HAP-1 (cell line): ENCODE results near the gene PRKCD.
A peak's percentile ranks its signal among the peaks of the same experiment; 100 is the strongest.

ENCODE experiments used
- DNase-seq, 2 experiments: peaks; one replicate each; pipeline ENCODE4 v3.0.0-alpha.2; 2016 to 2020; ENCODE audit warnings: low spot score in 2 of 2
- H3K27me3 ChIP-seq: fragments of 250-450 bp; sonication (Bioruptor Pico); 2 replicates; pipeline ENCODE4 v1.5.1; 2020; ENCODE audit warnings: low read depth, mild to moderate bottlenecking, moderate library complexity
- H3K36me3 ChIP-seq: fragments of 250-450 bp; sonication (Bioruptor Pico); replicated peaks from 2 replicates; pipeline ENCODE4 v1.5.1; 2020; ENCODE audit warnings: mild to moderate bottlenecking
- H3K4me1 ChIP-seq: fragments of 250-450 bp; sonication (Bioruptor Pico); 2 replicates; pipeline ENCODE4 v1.5.1; 2020; ENCODE audit warnings: mild to moderate bottlenecking
- H3K4me3 ChIP-seq: fragments of 250-450 bp; sonication (Bioruptor Pico); 2 replicates; pipeline ENCODE4 v1.5.1; 2020; ENCODE audit warnings: mild to moderate bottlenecking, moderate library complexity
- H3K9me3 ChIP-seq: fragments of 250-450 bp; sonication (Bioruptor Pico); 2 replicates; pipeline ENCODE4 v1.5.1; 2020; ENCODE audit warnings: mild to moderate bottlenecking, moderate library complexity
- in situ Hi-C: fragments of 300-500 bp; cut with MboI; formaldehyde crosslinking; loops from 3 replicates; pipeline ENCODE4 v1.14.3; 2020; ENCODE audit warnings: low sequenced_read_pairs, inconsistent platforms, mixed read lengths

PRKCD gene

DNA sequence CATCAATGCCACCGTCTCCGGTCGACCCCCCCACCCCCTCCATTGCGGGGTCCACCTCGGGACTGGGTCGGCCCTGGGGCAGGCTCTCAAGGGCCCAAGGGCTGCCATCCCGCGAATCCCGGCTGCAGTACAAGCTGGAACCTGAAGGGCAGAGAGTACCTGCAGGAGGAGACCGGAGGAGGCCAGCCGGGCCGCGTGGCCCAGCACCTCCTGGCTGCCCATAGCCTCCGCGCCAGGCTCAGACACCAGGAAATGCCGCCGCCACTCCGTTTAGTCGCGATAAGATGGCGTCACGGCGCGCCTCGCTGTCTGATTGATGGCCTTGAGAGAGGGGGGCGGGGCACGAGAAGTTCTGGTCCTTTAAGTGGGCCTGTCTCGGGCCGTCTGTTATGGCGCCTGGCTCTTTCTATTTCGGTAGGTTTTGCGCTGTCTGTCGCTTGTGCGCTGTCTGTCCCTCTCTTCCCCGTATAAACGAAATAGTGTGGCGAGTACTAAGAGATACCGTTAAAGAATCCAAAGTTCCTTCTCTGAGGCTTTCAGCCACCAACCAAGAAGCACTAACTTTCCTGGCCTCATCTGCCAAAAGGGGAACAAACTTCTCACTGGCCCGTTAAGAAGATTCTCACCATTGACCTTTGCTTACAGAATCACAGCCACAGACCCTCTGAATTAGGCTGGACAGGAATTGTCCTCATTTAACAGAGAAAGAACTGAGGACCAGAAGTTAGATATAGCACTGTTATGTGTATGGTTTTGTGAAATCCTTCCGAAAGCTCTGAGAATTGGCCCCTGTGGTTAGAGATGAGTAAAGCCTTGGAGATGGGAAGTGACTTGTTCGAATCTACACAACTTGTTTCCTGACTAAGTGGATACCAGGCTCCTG, 30.6 kb upstream of the PRKCD start, which contains the start of gene RFT1:
Gene RFT1 (minus strand): TSS at position 257 of the 883 bp plus-strand sequence. CDS start 35 bp downstream, at position 222.
- H3K4me3 ChIP-seq: peak within 1 kb of the TSS; percentile 96
- no peaks in the 10 kb centered on the region for H3K9me3 ChIP-seq
- H3K27me3 ChIP-seq: no peaks in the 10 kb centered on the region
- in situ Hi-C loops: no loop called here
- H3K36me3 ChIP-seq: peaks cover 6% of the 10 kb centered on the region
- H3K4me1 ChIP-seq: peaks cover 7% of the 10 kb centered on the region; the same call in 1 of the 2 replicates
- DNase-seq: peak; percentile 88 to 98

GRCh38 chr3:53131096-53131495, 29.9 kb upstream of the PRKCD start:
- Histone ChIP-seq H3K36me3 (no peaks in the 10 kb centered on the region; the same call in none of the 2 replicates), H3K4me1 (peaks cover 7% of the 10 kb centered on the region; the same call in 1 of the 2 replicates), H3K27me3 (no peaks in the 10 kb centered on the region), H3K4me3 (peak overlapping the region; percentile 96), H3K9me3 (no peaks in the 10 kb centered on the region)
- in situ Hi-C loops: no loop called here
- no peak for DNase-seq

- no peaks in the 10 kb centered on the region for H3K27me3 ChIP-seq
- DNase-seq: no peak
- H3K36me3 ChIP-seq: no peaks in the 10 kb centered on the region; the same call in 1 of the 2 replicates
- no peak overlapping the region for H3K4me3 ChIP-seq
- H3K9me3 ChIP-seq: no peaks in the 10 kb centered on the region
- in situ Hi-C loops: no loop called here
- peaks cover 7% of the 10 kb centered on the region; the same call in 1 of the 2 replicates for H3K4me1 ChIP-seq
These were observed 28.7 kb upstream of the PRKCD start for GRCh38 chr3:53132347-53132746.

DNA sequence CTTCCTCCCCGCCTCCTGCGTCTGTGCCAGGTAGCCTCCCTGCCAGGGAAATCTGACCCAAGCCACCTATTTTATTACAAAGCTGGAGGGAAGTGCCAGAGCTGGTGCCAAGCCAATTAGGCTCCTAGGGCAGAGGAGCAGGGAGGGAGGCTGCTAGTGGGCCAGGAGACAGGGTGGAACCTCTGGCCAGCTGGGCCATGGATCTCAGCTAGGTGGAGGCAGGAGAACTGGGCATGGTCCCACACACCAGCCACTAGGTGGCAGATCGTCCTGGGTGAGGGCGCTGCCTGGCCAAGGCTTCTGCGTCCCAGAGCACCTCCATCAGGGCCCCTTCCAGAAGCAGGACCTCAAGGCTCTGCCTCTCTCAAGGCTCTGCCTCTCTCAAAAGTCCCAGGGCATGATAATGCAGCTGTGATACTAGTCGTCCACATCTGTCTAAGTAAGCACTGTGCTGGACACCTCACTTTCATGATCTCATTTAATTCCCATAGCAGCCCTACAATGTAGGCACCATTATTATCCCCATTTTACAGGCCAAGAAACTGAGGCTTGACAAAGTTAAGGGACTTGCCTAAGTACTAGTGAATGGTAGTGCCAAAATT, 26.3 kb upstream of the PRKCD start:
- Histone ChIP-seq H3K4me1 (no peaks in the 10 kb centered on the region), H3K36me3 (no peaks in the 10 kb centered on the region; the same call in 1 of the 2 replicates), H3K9me3 (no peaks in the 10 kb centered on the region), H3K4me3 (no peak overlapping the region), H3K27me3 (no peaks in the 10 kb centered on the region)
- in situ Hi-C loops: no loop called here
- DNase-seq: peak; percentile 34 to 76

DNA sequence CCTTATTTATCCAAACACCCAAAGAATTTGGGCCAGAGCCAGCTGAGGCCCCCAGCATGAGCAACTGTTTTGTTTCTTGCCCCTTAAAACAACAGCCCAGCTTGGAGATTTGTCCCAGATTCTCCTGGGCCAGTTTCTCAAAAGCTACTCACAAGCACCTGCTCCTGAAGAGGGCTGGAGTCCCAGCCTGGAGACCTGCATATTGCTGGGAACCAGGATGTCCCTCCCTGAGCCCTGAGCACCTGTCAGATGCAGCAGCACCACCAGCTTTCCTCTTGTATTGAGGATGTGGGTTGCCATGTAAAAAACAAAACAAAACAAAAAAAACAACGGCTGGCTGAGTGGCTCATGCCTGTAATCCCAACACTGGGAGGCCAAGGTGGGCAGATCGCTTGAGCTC, 23.8 kb upstream of the PRKCD start:
- no peaks in the 10 kb centered on the region for H3K27me3 ChIP-seq
- in situ Hi-C loops: no loop called here
- H3K4me1 ChIP-seq: no peaks in the 10 kb centered on the region
- no peak overlapping the region for H3K4me3 ChIP-seq
- no peak for DNase-seq
- H3K9me3 ChIP-seq: no peaks in the 10 kb centered on the region
- H3K36me3 ChIP-seq: no peaks in the 10 kb centered on the region

GRCh38 chr3:53137835-53138446, 23.1 kb upstream of the PRKCD start:
- Histone ChIP-seq H3K4me3 (no peak overlapping the region), H3K27me3 (no peaks in the 10 kb centered on the region), H3K36me3 (no peaks in the 10 kb centered on the region), H3K4me1 (no peaks in the 10 kb centered on the region), H3K9me3 (no peaks in the 10 kb centered on the region)
- in situ Hi-C loops: no loop called here
- DNase-seq: no peak

DNA sequence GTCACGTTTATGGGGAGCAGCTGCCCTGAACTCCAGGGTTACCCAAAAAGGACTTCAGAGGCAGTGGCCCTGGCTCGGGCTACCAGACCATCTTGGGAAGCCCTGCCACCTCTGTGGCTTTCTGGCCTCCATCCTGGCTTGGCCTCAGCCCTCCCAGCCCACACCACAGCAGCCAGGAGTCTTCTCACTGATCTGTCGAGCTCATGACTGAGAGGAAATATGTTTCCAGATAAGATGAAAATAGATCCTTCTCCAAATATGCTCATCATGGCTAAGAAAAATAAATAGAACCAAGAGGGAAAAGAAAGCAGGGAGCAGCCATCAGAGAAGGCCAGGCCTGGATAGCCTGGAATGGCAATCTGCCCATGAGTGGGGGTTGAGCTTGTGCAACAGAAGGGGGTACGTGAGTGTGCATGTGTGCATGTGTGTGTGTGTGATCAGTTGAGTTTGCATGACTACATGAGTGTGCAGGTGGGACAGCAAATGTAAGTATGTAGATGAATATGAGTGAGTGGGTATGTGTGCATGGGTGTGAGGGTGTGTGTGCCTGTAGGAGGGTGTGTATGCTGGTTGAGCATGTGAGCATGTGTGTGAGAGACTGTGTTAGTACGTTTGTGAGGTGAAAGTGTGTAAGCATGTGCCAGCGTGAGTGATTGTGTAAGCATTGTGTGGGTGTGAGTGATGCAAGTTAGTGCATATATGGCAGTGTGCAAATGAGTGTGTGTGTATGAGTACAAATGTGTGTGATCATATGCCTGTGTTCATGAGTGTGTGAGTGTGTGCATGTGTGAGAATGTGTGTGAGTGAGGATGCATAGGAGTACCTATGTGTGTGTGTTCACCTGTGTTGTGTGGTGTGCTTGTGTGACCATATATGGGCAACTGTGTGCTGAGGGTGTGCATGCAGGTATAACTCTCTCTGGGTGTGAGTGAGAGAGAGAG, 20.8 kb upstream of the PRKCD start:
- no peaks in the 10 kb centered on the region for H3K27me3 ChIP-seq
- H3K4me1 ChIP-seq: no peaks in the 10 kb centered on the region
- no peaks in the 10 kb centered on the region for H3K36me3 ChIP-seq
- no peak for DNase-seq
- no peak overlapping the region for H3K4me3 ChIP-seq
- in situ Hi-C loops: no loop called here
- no peaks in the 10 kb centered on the region for H3K9me3 ChIP-seq

DNA sequence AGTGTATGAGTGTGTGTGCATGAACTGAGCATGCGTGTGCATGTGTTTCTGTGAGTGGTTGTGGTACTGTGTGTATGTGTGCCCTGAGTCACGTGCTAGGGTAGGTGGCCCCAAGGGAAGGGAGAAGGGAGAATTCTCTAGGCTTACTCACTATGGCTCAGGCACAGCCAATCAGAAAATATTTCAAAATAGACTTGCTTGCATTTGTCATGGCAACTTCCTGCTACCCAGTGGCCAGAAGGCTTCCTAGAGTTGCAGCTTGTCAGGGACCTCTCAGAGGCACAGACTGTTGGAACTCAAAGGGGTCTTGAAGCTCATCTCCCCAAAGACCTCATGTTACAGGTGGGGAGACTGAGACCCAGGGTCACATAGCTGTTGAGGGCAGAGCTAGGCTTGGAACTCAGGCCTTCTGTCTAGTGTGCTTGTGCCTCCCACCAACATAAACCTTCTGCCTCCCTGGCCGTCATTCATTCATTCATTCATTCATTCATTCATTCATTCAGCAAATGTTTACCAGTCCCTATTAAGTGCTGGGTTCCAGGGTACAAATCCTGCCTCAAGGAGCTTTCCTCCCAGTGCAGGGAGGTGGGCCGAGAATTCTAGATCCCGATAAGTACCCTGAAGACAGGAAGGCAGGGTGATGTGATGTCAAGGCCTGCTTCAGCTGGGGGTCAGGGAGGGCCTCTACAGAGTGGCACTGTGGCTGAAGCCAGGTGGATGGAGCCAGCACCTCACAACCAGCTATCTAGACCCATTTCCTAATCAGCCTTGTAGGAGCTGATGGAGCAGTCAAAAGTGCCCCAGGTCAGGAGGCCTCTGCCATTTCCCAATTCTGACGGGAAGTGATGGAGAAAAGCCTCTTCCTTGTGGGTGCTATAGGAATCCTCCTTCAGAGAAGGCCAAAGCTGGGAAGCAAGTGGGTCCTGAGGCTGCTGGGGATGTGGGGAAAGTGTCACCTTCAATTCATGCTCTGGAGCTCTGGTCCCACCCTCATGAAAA, 19.9 kb upstream of the PRKCD start:
- H3K27me3 ChIP-seq: no peaks in the 10 kb centered on the region
- in situ Hi-C loops: no loop called here
- no peak for DNase-seq
- H3K9me3 ChIP-seq: no peaks in the 10 kb centered on the region
- no peaks in the 10 kb centered on the region for H3K4me1 ChIP-seq
- no peaks in the 10 kb centered on the region for H3K36me3 ChIP-seq
- no peak overlapping the region for H3K4me3 ChIP-seq

DNA sequence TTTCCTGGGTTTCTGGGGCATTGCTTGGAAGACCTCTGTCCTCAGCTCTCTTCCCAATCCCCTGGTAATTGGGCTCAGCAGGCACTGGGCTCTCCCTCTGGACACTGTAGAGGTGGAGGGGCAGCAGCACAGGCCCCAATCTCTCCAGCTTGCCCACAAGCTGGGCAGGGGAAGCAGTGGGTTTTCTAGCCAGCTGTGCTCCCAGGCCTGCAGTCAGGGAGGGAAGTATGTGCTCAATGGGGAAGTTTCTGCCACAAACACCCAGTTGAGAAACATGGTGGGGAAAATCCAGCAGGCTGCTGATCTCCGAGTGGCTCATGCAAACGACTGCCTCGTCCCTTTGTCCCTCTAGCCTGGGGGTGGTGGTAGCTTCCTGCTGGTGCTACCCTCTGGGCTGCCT, 18.0 kb upstream of the PRKCD start:
- Histone ChIP-seq H3K9me3 (no peaks in the 10 kb centered on the region), H3K27me3 (no peaks in the 10 kb centered on the region), H3K36me3 (no peaks in the 10 kb centered on the region), H3K4me1 (no peaks in the 10 kb centered on the region), H3K4me3 (no peak overlapping the region)
- DNase-seq: no peak
- in situ Hi-C loops: no loop called here

DNA sequence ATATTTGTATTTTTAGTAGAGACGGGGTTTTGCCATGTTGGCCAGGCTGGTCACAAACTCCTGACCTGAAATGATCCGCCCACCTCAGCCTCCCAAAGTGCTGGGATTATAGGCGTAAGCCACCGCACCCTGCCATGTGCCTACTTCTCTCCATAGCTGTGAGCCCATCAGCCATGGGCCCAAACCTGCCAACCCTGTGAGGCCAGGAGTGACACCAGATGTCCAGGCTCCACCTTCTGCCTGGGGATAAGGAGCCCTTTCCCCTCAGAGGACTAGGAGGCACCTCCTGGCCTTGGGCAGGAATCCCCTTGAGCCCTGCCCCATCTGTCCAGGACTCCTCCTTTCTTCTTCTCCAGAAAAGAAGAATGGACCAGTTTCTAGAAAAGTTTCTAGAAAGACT, 16.6 kb upstream of the PRKCD start:
- in situ Hi-C loops: no loop called here
- no peaks in the 10 kb centered on the region for H3K9me3 ChIP-seq
- H3K36me3 ChIP-seq: no peaks in the 10 kb centered on the region
- no peaks in the 10 kb centered on the region for H3K27me3 ChIP-seq
- no peak overlapping the region for H3K4me3 ChIP-seq
- H3K4me1 ChIP-seq: no peaks in the 10 kb centered on the region
- DNase-seq: no peak

- Histone ChIP-seq H3K4me1 (no peaks in the 10 kb centered on the region), H3K27me3 (no peaks in the 10 kb centered on the region), H3K36me3 (no peaks in the 10 kb centered on the region), H3K9me3 (no peaks in the 10 kb centered on the region), H3K4me3 (no peak overlapping the region)
- in situ Hi-C loops: no loop called here
- no peak for DNase-seq
These were observed 15.9 kb upstream of the PRKCD start for GRCh38 chr3:53144862-53145712.

DNA sequence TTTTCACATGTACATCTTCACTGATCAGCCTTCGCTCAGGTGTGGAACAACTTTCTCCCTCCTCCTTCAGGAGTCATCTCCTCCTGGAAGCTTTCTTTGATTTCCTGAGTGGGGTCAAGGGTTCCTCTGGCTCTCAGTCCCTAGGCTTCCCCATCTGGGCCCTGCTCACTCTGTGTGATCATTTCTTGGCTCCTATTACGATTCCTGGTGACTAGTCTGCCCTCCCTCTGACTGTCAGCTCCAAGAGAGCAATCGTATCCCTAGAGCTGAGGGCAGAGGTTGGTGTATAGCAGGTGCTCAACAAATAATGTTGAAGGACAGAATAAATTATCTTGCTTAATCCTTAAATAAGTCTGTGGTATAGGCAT, 15.3 kb upstream of the PRKCD start:
- no peak for DNase-seq
- Histone ChIP-seq H3K36me3 (no peaks in the 10 kb centered on the region), H3K4me3 (no peak overlapping the region), H3K27me3 (no peaks in the 10 kb centered on the region), H3K9me3 (no peaks in the 10 kb centered on the region), H3K4me1 (no peaks in the 10 kb centered on the region)
- in situ Hi-C loops: no loop called here
